HepG2 (cell line): ENCODE results near the gene EHBP1. TPM values are rescaled to one million over a fixed set of nuclear protein-coding genes. Genes with fewer than 3 reads are reported as not detected.

Experiments
- ATAC-seq: fragments of 200-7000 bp; cut with Tn5 transposase; 3 replicates; pipeline ENCODE4 v1.9.1; 2020; ENCODE audit warnings: mild to moderate bottlenecking, moderate library complexity
- BruUV-seq: library from RNA; stranded (reverse); fragments of 400-500 nt; replicated peaks from 2 replicates; lab custom pipeline; 2021; lab: Mats Ljungman, UMichigan
- CTCF ChIA-PET: fragments of 300-600 bp; formaldehyde crosslinking; extraction: SDS; loops from one replicate; lab custom pipeline; 2021; ENCODE audit warnings: low total read pairs, inconsistent platforms, low intra/inter-chr PET ratio; lab: Yijun Ruan, JAX
- POLR2A ChIA-PET: fragments of 350-600 bp; sonication (Branson Sonifier 250); formaldehyde crosslinking; loops from one replicate; lab custom pipeline; 2020; ENCODE audit warnings: antibody characterized with exemption, inconsistent platforms; lab: Yijun Ruan, JAX
- DNase-seq: peaks from one replicate; pipeline ENCODE4 v3.0.0-alpha.2; 2015; ENCODE audit warnings: low spot score
- FAIRE-seq: peaks from 3 replicates; lab custom pipeline; 2011; peaks lifted over from hg19 to GRCh38; lab: Jason Lieb, UNC
- H2AFZ ChIP-seq: one replicate; pipeline ENCODE4 v1.6.1; 2011; ENCODE audit warnings: low read length, inconsistent platforms
- H3K27ac ChIP-seq: fragments of 300-600 bp; 3 replicates; pipeline ENCODE4 v1.8.0; 2011; ENCODE audit warnings: mixed run types, mild to moderate bottlenecking, mixed read lengths, low read length, inconsistent platforms; ENCODE audit not compliant: insufficient read depth; ENCODE audit errors: extremely low read length
- H3K27me3 ChIP-seq, 2 experiments: fragments of 200-600 bp in 1 of 2; 2 replicates in 1 of 2; 3 replicates in 1 of 2; pipeline versions ENCODE4 v1.6.0 to v1.8.0; 2011; ENCODE audit warnings: low read length in 2 of 2, mild to moderate bottlenecking in 2 of 2, moderate library complexity in 2 of 2, inconsistent platforms in 1 of 2; ENCODE audit not compliant: insufficient read depth in 2 of 2, control insufficient read depth in 1 of 2
- H3K36me3 ChIP-seq, 2 experiments: fragments of 200-600 bp in 1 of 2; replicated peaks in 1 of 2; 2 replicates in 1 of 2; 3 replicates in 1 of 2; pipeline versions ENCODE4 v1.5.1 to v1.8.0; 2011; ENCODE audit warnings: low read length in 2 of 2, inconsistent platforms in 1 of 2; ENCODE audit not compliant: insufficient read depth in 2 of 2, control insufficient read depth in 1 of 2
- H3K4me1 ChIP-seq: 2 replicates; pipeline ENCODE4 v1.5.1; 2012; ENCODE audit warnings: low read length, inconsistent platforms; ENCODE audit not compliant: insufficient read depth
- H3K4me2 ChIP-seq: 2 replicates; pipeline ENCODE4 v1.6.0; 2011; ENCODE audit warnings: low read depth, low read length, inconsistent platforms
- H3K4me3 ChIP-seq, 3 experiments: fragments of 200-600 bp in 1 of 3; sonication (generic), shearing (Covaris generic) in 1 of 3; replicated peaks in 1 of 3; 2 replicates each; pipeline ENCODE4 v1.5.1; 2011 to 2016; ENCODE audit warnings: low read length in 3 of 3, inconsistent platforms in 2 of 3, low read depth in 2 of 3, mild to moderate bottlenecking in 2 of 3, control low read depth in 1 of 3, mixed read lengths in 1 of 3; ENCODE audit not compliant: insufficient read depth in 1 of 3
- H3K79me2 ChIP-seq: one replicate; pipeline ENCODE4 v1.6.1; 2011; ENCODE audit warnings: low read length, inconsistent platforms; ENCODE audit not compliant: insufficient read depth
- H3K9ac ChIP-seq: 2 replicates; pipeline ENCODE4 v1.6.0; 2011; ENCODE audit warnings: mild to moderate bottlenecking, low read depth, low read length, inconsistent platforms; ENCODE audit not compliant: insufficient read depth
- H3K9me3 ChIP-seq: 2 replicates; pipeline ENCODE4 v1.5.1; 2012; ENCODE audit warnings: mild to moderate bottlenecking, low read length
- H4K20me1 ChIP-seq: 2 replicates; pipeline ENCODE4 v1.6.0; 2011; ENCODE audit warnings: inconsistent platforms, mild to moderate bottlenecking, low read length, moderate library complexity; ENCODE audit not compliant: insufficient read depth
- AGO2 ChIP-seq: fragments of 200-400 bp; formaldehyde crosslinking; optimal IDR thresholded peaks from 2 replicates; pipeline ENCODE3; 2017; ENCODE audit warnings: mild to moderate bottlenecking, low read depth, low read length, moderate library complexity
- ASH2L ChIP-seq: fragments of 300-600, 200-600 bp; sonication (generic); IDR thresholded peaks from 2 replicates; pipeline ENCODE4 v1.7.0; 2017; ENCODE audit warnings: low read depth, mild to moderate bottlenecking, moderate library complexity, mixed read lengths, low read length; ENCODE audit not compliant: insufficient read length
- DRAP1 ChIP-seq: IDR thresholded peaks from 2 replicates; pipeline ENCODE4 v1.6.1; 2016; ENCODE audit warnings: missing genetic modification reagents, missing compliant biosample characterization
- KAT2B ChIP-seq: fragments of 150-350 bp; IDR thresholded peaks from 2 replicates; pipeline ENCODE4 v1.6.1; 2014; ENCODE audit warnings: low read depth, low read length, borderline replicate concordance
- NR2F1 ChIP-seq, 2 experiments: fragments of 450-650 bp in 1 of 2; formaldehyde crosslinking in 1 of 2; IDR thresholded peaks; 2 replicates each; pipeline versions ENCODE4 v1.5.0 to v1.6.1; 2016 to 2020; ENCODE audit warnings: mild to moderate bottlenecking in 1 of 2, missing compliant biosample characterization in 1 of 2, missing genetic modification reagents in 1 of 2, moderate library complexity in 1 of 2
- NRL ChIP-seq: sonication (generic); formaldehyde crosslinking; IDR thresholded peaks from 2 replicates; pipeline ENCODE4 v1.5.0; 2020; ENCODE audit warnings: missing genetic modification reagents, mild to moderate bottlenecking, moderate library complexity, borderline replicate concordance
- RBM22 ChIP-seq: fragments of 200-400 bp; formaldehyde crosslinking; optimal IDR thresholded peaks from 2 replicates; pipeline ENCODE3; 2017; ENCODE audit warnings: mild to moderate bottlenecking, low read length, moderate library complexity
- SATB2 ChIP-seq: sonication (generic); formaldehyde crosslinking; IDR thresholded peaks from 2 replicates; pipeline ENCODE4 v1.5.0; 2020; ENCODE audit warnings: missing genetic modification reagents
- ZFP90 ChIP-seq: sonication (generic); formaldehyde crosslinking; IDR thresholded peaks from 2 replicates; pipeline ENCODE4 v1.8.0; 2022; ENCODE audit warnings: missing genetic modification reagents, mild to moderate bottlenecking, inconsistent platforms, borderline replicate concordance
- ZKSCAN5 ChIP-seq: sonication (generic); formaldehyde crosslinking; IDR thresholded peaks from 2 replicates; pipeline ENCODE4 v1.5.1; 2020; ENCODE audit warnings: mild to moderate bottlenecking, missing genetic modification reagents
- ZNF121 ChIP-seq: sonication (generic); formaldehyde crosslinking; IDR thresholded peaks from 2 replicates; pipeline ENCODE4 v1.5.0; 2020; ENCODE audit warnings: mild to moderate bottlenecking, missing genetic modification reagents
- ZNF264 ChIP-seq: sonication (generic); formaldehyde crosslinking; IDR thresholded peaks from 2 replicates; pipeline ENCODE4 v1.4.0; 2020; ENCODE audit warnings: missing genetic modification reagents
- ZNF362 ChIP-seq: sonication (generic); formaldehyde crosslinking; IDR thresholded peaks from 2 replicates; pipeline ENCODE4 v1.4.0; 2020; ENCODE audit warnings: missing genetic modification reagents, mild to moderate bottlenecking, borderline replicate concordance
- ZNF619 ChIP-seq: sonication (generic); formaldehyde crosslinking; IDR thresholded peaks from 2 replicates; pipeline ENCODE4 v1.4.0; 2020; ENCODE audit warnings: mild to moderate bottlenecking, missing genetic modification reagents
- ZNF770 ChIP-seq: sonication (generic); formaldehyde crosslinking; IDR thresholded peaks from 2 replicates; pipeline ENCODE4 v1.5.0; 2020; ENCODE audit warnings: mild to moderate bottlenecking, missing genetic modification reagents
- ZZZ3 ChIP-seq: sonication (generic); formaldehyde crosslinking; IDR thresholded peaks from 2 replicates; pipeline ENCODE4 v1.4.0; 2020; ENCODE audit warnings: missing genetic modification reagents, mild to moderate bottlenecking, borderline replicate concordance
- WGBS: methylation state at CpG from one replicate; pipeline ENCODE4 v1.1.6; 2017; ENCODE audit warnings: low lambda C conversion rate; 5-methylcytosine and 5-hydroxymethylcytosine counted together
- in situ Hi-C: cut with HindIII; loops from 2 replicates; pipeline ENCODE4 v1.10.0; 2017; ENCODE audit warnings: low pct_unique_long_range_greater_than_20kb; ENCODE audit not compliant: extremely low pct_ligation_motif_present
- intact Hi-C: fragments of 100-400 bp; cut with micrococcal nuclease; formaldehyde crosslinking; loops from one replicate; pipeline ENCODE4 v1.10.0; 2022; ENCODE audit not compliant: unreplicated experiment
- polyA plus RNA-seq, 8 experiments: library from polyadenylated mRNA; depleted of rRNA in 3 of 8; stranded (reverse) in 7 of 8; unstranded in 1 of 8; fragments of >200 nt; fragmentation: Illumina TruSeq in 4 of 8; extraction: Trizol in 4 of 8; gene quantifications; 2 replicates each; pipeline versions ENCODE4 v1.2.1 to v1.2.3, GENCODE V29; 2011 to 2016; ENCODE audit warnings: low read depth in 4 of 8, missing spikeins in 1 of 8, mixed read lengths in 1 of 8; ENCODE audit not compliant: insufficient read depth in 1 of 8
- total RNA-seq, 5 experiments: library from RNA; depleted of rRNA; stranded (reverse); fragments of >200 nt; fragmentation: Illumina TruSeq; extraction: Trizol; gene quantifications; 2 replicates each; pipeline ENCODE4 v1.2.3, GENCODE V29; 2016; ENCODE audit warnings: low read depth in 1 of 5

The EHBP1 gene
- total and polyA plus RNA-seq, 2 of the 13 experiments (the other 11 are each of a cell fraction or from before 2014, with no cell fraction given), result 93.5 to 146 TPM

DNA sequence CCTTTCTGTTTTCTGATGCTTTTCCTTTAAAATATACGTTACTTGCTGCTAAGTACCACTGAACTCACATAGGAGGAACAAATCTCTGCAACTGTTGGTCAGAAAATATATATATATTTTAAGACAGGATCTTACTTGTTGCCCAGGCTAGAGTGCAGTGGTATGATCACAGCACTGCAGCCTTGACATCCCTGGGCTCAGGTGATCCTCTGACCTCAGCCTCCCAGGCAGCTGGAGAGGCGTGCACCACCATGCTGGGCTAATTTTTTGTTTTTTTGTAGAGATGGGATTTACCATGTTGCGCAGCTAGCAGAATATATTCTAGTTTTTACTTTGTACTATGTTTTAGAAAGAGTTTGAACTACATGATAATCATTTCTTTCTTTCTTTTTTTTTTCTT lies 51.5 kb downstream of the EHBP1 start:
- peaks cover 97% of the 10 kb centered on the region for H3K79me2 ChIP-seq
- no TSS peak for BruUV-seq
- H2AFZ ChIP-seq, result no peak overlapping the region
- ChIA-PET CTCF (no interaction called here), POLR2A (interaction anchor here (0.7 kb wide), 1 partner anchor 52 kb away, joined by 3 read pairs; the partner anchor contains the start of gene EHBP1)
- no peak overlapping the region for H3K9ac ChIP-seq
- peaks cover 8 to 50% of the 10 kb centered on the region in 2 experiments for H3K36me3 ChIP-seq
- H3K9me3 ChIP-seq, result no peaks in the 10 kb centered on the region
- peaks cover 40% of the 10 kb centered on the region for H3K4me1 ChIP-seq
- intact Hi-C loops, result no loop called here
- ATAC-seq (peak; percentile 63; the same call in 2 of the 3 replicates), FAIRE-seq (no peak), DNase-seq (no peak)
- H4K20me1 ChIP-seq, result peaks cover 75% of the 10 kb centered on the region
- WGBS, result 98% methylated on average over 3 of the region's 3 CpGs
- no peaks in the 10 kb centered on the region for H3K27me3 ChIP-seq
- H3K4me3 ChIP-seq, result no peak overlapping the region
- H3K4me2 ChIP-seq, result no peak overlapping the region
- in situ Hi-C loops, result no loop called here
- TF ChIP-seq ZNF770 (peak; percentile 63; the same call in 1 of the 2 replicates), RBM22 (peak; percentile 44), AGO2 (peak; percentile 2), SATB2 (CRISPR knock-in tag) (no peak)
- H3K27ac ChIP-seq, result no peak overlapping the region

DNA sequence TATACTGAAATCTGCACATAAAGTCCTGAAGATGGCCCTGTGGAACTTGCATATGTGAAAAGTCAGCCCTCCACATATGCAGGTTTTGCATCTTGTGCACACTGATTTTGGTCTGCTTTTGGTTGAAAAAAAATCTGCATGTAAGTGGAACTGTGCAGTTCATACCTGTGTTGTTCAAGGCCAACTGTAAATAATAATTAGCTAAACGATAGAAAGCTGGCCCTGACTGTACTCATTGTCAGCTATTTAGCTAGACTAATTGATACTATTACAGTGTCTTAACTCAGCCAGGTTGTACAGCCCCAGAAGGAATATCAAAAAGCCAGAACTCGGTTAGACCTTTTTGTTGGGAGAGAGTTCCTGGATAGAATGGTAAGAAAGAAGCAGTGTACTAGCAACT lies 54.5 kb downstream of the EHBP1 start:
- Histone ChIP-seq H3K79me2 (peaks cover 100% of the 10 kb centered on the region), H2AFZ (no peak overlapping the region)
- FAIRE-seq, result no peak
- TF ChIP-seq ZKSCAN5 (CRISPR knock-in tag) (no peak), ZNF619 (CRISPR knock-in tag) (no peak), ZNF121 (CRISPR knock-in tag) (no peak), DRAP1 (CRISPR knock-in tag) (no peak), ZZZ3 (CRISPR knock-in tag) (no peak), ASH2L (no peak), ZFP90 (CRISPR knock-in tag) (no peak), NR2F1 (CRISPR knock-in tag; IDR thresholded peaks at IDR 0.05) (no peak), ZNF362 (0 out of 2 replicates have a peak, but pooled peaks have one; percentile 22), NRL (CRISPR knock-in tag) (no peak), ZNF264 (CRISPR knock-in tag) (no peak), KAT2B (no peak)

More for the DNA sequence above, 54.5 kb downstream of the EHBP1 start:
- ChIA-PET CTCF (no interaction called here), POLR2A (no interaction called here)
- peaks cover 88% of the 10 kb centered on the region for H4K20me1 ChIP-seq
- no peak overlapping the region for H3K9ac ChIP-seq
- H3K9me3 ChIP-seq, result no peaks in the 10 kb centered on the region
- ATAC-seq (peak; percentile 72), DNase-seq (no peak)
- no peak overlapping the region for H3K4me2 ChIP-seq
- H3K27me3 ChIP-seq, result no peaks in the 10 kb centered on the region
- no peak overlapping the region for H3K4me3 ChIP-seq
- intact Hi-C loops, result no loop called here
- no peak overlapping the region for H3K27ac ChIP-seq
- peaks cover 54% of the 10 kb centered on the region for H3K4me1 ChIP-seq
- peaks cover 3 to 57% of the 10 kb centered on the region in 2 experiments; a peak in 4 of 5 replicates for H3K36me3 ChIP-seq
- in situ Hi-C loops, result no loop called here
- 89% methylated on average over 2 of the region's 2 CpGs for WGBS
- no TSS peak for BruUV-seq
